ENCODE data around the gene DACH2.

GRCh38 chrX:86210772-86211171 is 62.5 kb downstream of the DACH2 start:
- TF ChIP-seq CTCF (conservative IDR thresholded peaks at IDR 0.05; ENCODE audit: low read length) (no peak), EZH2phosphoT487 (IDR thresholded peaks at IDR 0.05; ENCODE audit: borderline replicate concordance) (no peak)

All from Loucy (cell line).